HS-27A (cell line): ENCODE measurements around the gene SYT15.
"Not testable (repeated sequence)": the region's sequence is repeated elsewhere in the genome, so short reads cannot be mapped to it uniquely, and the experiment has no call there.

Experiments used
- DNase-seq: peaks from one replicate; pipeline ENCODE4 v3.0.0-alpha.2; 2012; ENCODE audit warnings: low read depth, missing footprints

Gene SYT15

DNA sequence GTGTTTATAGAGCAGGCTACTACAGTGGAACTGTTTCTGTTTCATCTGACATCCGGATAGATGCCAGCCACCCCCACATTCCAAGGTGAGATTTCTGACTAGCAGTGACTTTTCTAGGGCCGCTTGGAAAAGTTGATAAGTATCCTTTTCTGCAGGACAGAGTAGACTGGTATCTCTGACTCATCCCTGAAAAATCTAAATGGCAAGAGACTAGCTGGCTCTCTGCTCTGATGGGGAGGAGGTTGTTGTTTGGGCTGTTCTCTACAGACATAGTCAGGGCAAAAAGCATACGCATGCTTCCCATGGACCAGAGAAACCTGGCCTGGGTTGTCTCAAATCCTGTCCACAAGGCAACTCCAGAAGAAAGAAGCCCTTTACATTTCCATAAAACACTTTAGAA lies 10.7 kb downstream of the SYT15 start:
- not testable (repeated sequence) for DNase-seq

DNA sequence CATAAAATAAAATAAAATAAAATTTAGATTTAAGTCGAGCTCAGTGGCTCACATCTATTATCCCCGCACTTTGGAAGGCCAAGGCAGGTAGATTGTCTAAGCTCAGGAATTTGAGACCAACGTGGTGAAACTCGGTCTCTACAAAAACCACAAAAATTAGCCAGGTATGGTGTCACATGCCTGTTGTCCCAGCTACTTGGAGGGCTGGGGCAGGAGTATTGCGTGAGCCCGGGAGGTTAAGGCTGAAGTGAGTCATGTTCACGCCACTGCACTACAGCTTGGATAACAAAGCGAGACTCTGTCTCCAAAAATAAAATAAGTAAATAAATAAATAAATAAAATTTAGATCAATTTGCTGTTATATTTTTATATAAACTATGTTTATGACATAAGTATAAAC lies 12.1 kb downstream of the SYT15 start:
- not testable (repeated sequence) for DNase-seq

GRCh38 chr10:46593307-46593706 lies 14.4 kb downstream of the SYT15 start:
- DNase-seq: not testable (repeated sequence)

GRCh38 chr10:46594453-46595063 lies 15.6 kb downstream of the SYT15 start:
- DNase-seq: not testable (repeated sequence)

GRCh38 chr10:46596570-46596969 lies 17.6 kb downstream of the SYT15 start:
- not testable (repeated sequence) for DNase-seq

DNA sequence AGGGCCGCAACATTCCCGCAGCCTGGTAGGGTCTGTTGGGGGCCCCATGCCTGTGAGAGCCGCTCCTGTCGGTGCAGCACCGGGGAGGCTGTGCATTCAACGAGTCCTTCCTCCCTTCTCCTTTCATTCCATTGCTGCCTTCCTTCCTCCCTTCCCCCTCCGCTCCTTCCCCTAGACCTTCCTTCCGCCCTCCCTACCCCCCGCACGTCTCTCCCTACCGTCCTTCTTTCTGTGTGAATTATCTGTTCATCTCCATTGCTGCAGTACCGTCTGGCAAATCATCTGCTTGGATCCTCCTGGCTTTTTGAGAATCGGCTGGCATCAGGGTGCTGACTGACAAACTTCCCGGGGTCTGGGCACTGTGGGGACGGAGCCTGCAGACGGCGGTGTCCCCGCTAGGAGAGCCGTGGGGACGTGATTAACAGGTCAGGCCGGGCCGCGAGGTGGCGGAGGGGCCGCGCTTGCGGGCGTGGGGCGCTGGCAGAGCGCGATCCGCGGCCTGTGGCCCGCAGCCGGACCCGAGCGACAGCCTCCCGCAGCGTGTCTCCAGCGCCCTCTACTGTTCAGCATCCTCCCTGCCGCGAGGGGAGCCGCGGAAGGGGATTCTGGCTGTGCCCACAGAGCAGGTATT lies 18.8 kb downstream of the SYT15 start:
- DNase-seq: not testable (repeated sequence)

GRCh38 chr10:46600516-46600915 lies 21.6 kb downstream of the SYT15 start:
- not testable (repeated sequence) for DNase-seq

- DNase-seq: not testable (repeated sequence)
Measured at GRCh38 chr10:46615540-46615939, 36.6 kb downstream of the SYT15 start.

DNA sequence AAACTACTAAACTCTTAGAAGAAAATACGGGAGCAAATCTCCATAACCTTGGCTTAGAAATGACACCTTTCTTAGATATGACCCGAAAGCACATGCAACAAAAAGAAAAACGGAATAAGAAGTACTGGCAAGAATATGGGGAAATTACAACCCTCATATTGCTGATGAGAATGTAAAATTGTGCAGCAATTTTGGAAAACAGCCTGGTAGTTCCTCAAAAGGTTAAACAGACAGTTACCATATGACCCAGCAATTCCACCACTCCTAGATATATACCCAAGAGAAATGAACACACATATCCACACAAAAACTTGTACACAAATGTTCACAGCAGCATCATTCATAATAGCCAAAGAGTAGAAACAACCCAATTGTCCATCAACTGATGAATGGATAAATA lies 37.3 kb downstream of the SYT15 start:
- DNase-seq: not testable (repeated sequence)

DNA sequence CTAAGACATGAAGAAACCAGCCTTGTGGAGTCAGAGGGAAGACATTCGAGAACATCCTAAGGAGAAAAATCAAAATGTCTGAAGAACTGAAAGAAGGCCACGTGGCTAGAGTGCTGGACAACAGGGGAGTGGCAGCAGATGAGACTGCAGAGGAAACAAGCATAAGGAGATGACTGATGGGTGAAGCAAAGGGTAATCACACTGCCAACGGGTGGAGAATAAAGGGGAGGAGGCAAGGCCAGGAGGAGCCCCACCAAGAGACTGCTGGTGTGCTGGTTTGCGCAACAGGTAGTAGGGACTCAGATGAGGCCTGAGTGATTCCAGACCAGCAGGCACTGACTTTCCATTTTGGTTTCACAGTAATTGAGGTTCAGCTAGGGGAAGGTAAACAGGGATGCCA lies 38.2 kb downstream of the SYT15 start:
- not testable (repeated sequence) for DNase-seq

- DNase-seq: not testable (repeated sequence)
Measured at GRCh38 chr10:46617913-46618312, 39.0 kb downstream of the SYT15 start.

GRCh38 chr10:46623899-46624654 lies 45.1 kb downstream of the SYT15 start:
- DNase-seq: not testable (repeated sequence)

DNA sequence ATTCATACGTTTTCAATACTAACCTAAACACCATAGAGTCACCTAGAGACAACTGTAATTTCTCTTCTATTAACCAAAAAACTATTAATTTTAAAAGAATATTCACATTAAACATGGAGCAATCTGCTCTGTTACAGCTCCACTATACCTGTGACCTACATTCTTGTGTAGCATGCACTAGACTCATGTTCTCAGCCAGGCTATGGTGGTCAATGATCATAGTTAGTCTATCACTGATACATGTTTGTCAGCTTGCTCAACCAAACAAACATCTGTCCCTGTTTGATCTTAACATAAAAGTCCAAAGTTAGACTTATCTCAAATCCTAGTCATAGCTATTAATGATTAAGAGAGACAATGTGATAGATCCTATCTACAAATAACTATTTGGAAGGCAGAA lies 50.9 kb downstream of the SYT15 start:
- not testable (repeated sequence) for DNase-seq

DNA sequence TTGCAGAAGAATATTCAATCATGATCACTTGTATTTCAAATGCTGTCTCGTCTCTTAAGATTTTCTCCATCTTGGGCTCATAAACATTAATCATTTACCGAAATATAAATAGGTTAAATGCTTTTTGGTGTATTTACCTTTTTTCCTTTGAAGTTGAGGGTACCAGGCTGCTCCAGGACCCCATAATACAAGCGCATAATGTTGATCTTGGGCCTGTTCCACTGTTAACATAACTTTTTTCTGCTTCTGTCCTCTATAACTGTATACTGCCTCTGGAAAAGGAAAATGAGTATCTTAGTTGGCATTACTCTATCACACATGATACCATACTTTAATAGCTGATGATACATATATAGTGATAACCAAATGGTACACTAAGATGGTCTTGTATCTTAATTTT lies 51.9 kb downstream of the SYT15 start:
- not testable (repeated sequence) for DNase-seq

DNA sequence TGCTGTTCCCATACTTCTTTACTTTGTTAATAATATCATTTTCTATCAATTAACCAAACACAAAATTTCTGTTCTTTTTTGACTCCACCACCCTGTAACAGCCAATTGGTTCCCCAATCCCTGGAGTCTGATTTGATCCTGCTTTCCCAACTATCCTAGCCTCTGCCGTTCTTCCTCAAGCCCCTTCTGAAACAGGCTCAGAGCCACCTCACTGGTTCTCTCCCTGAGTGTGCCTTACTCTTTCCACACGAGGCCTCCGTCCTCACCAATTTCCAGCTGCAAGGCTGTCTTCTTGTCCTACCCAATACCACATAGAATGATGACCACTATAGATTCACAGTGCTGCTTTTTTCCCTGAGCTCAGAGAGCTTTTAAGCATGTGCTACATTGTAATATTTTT lies 52.8 kb downstream of the SYT15 start:
- DNase-seq: not testable (repeated sequence)

DNA sequence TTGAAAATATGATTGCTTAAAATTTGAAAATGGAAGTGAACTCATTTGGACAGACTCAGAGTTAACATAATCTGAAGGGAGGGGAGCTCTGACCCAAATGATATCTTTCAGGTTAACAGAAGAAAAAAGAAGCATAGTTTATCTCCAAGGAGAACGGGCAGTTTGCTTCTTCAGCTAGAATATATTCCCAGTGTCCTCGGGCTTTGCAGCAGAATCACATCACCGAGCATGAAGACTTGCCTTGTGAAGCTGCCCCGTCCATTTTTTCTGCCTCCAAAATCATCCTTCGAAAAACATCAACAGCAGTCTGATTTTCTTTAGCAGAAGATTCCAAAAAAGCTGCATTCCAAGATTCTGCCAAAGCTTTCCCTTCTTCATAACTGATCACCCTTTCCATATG lies 55.8 kb downstream of the SYT15 start:
- not testable (repeated sequence) for DNase-seq

DNA sequence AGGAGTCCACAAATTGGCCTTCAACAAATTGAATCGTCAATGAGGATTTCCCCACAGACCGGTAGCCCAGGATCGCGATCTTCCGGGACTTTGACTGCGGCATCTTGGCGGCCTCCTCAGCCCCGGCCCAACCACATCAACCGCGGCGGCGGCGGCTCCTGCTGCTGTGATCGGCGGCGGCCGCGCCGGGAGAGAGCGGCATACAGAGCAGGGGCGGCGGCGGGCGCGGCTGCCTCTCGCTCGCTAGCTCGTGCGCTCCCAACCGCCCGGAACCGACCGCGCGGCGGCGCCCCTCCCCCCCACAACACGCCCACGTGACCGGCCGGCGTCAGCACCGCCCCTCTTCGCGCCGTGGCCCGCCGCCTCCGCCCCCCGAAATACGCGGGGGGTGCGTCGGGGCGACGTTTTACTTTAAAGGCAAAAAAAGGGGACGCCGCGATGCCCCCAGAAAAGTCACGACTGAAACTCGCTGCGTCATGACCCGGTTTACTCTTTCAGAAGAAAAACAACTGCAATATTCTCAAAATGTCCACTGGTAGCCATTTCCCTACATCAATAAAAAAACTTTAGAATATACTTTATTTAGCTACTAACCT lies 56.5 kb downstream of the SYT15 start:
- DNase-seq: not testable (repeated sequence)

DNA sequence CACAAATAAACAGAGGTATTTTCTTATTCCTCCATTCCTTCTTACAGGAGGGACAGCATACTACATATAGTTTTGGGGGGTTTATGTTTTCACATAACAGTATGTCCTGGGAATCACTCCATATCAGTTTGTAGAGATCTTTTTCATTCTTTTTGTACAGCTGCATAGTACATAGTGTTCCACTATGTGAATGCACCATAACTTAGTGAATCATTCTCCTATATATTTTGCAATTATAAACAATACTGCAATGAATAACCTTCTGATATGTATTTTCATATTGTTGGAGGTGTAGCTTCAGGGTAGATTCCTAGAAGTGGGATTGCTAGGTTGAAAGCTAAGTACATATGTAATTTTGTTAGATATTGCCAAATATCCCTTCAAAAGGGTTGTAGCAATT lies 61.1 kb downstream of the SYT15 start:
- not testable (repeated sequence) for DNase-seq
